K562 (cell line): ENCODE data around the gene RER1. TPM values are rescaled to one million over a fixed set of nuclear protein-coding genes. Genes with fewer than 3 reads are reported as not detected.

ENCODE experiments used
- ATAC-seq: fragments of 200-7000 bp; cut with Tn5 transposase; 3 replicates; pipeline ENCODE4 v1.9.1; 2020; ENCODE audit warnings: moderate library complexity
- BruUV-seq: library from RNA; stranded (reverse); fragments of 400-500 nt; replicated peaks from 2 replicates; lab custom pipeline; 2021; lab: Mats Ljungman, UMichigan
- CTCF ChIA-PET: fragments of 300-600 bp; formaldehyde crosslinking; extraction: SDS; loops from one replicate; lab custom pipeline; 2021; ENCODE audit warnings: low intra/inter-chr PET ratio; lab: Yijun Ruan, JAX
- POLR2A ChIA-PET: fragments of 300-600, 350-650 bp; sonication (Branson Sonifier 250); formaldehyde crosslinking; extraction: SDS; loops from one replicate; lab custom pipeline; 2021; ENCODE audit warnings: antibody characterized with exemption, inconsistent platforms; lab: Yijun Ruan, JAX
- DNase-seq, 4 experiments: peaks; one replicate each; pipeline versions ENCODE4 v3.0.0 to v3.0.0-alpha.2; 2011 to 2018; ENCODE audit warnings: low spot score in 3 of 4, mixed read lengths in 3 of 4; ENCODE audit errors: extremely low read depth in 1 of 4
- FAIRE-seq: peaks from 2 replicates; lab custom pipeline; 2011; peaks lifted over from hg19 to GRCh38; lab: Jason Lieb, UNC
- H2AFZ ChIP-seq: 2 replicates; pipeline ENCODE4 v1.6.0; 2011; ENCODE audit warnings: low read depth, low read length, control low read depth, inconsistent platforms
- H3K27ac ChIP-seq: fragments of 200-600 bp; 3 replicates; pipeline ENCODE4 v1.8.0; 2011; ENCODE audit warnings: low read depth, mild to moderate bottlenecking, control low read depth, inconsistent platforms, low read length, moderate library complexity, mixed read lengths; ENCODE audit errors: extremely low read depth
- H3K27me3 ChIP-seq, 2 experiments: fragments of 300-600 bp in 1 of 2; 2 replicates in 1 of 2; 3 replicates in 1 of 2; pipeline versions ENCODE4 v1.6.0 to v1.8.0; 2011; ENCODE audit warnings: inconsistent platforms in 2 of 2, low read length in 2 of 2, mild to moderate bottlenecking in 1 of 2, mixed read lengths in 1 of 2, moderate library complexity in 1 of 2; ENCODE audit not compliant: control insufficient read depth in 2 of 2, insufficient read depth in 2 of 2
- H3K36me3 ChIP-seq: fragments of 300-600 bp; 3 replicates; pipeline ENCODE4 v1.8.0; 2011; ENCODE audit warnings: mild to moderate bottlenecking, low read length, inconsistent platforms; ENCODE audit not compliant: control insufficient read depth, insufficient read depth
- H3K4me1 ChIP-seq, 2 experiments: fragments of 200-600 bp in 1 of 2; replicated peaks in 1 of 2; 2 replicates in 1 of 2; 3 replicates in 1 of 2; pipeline versions ENCODE4 v1.5.1 to v1.8.0; 2011; ENCODE audit warnings: inconsistent platforms in 2 of 2, low read length in 2 of 2, mild to moderate bottlenecking in 1 of 2, mixed read lengths in 1 of 2, moderate library complexity in 1 of 2; ENCODE audit not compliant: control insufficient read depth in 2 of 2, insufficient read depth in 2 of 2
- H3K4me2 ChIP-seq: 2 replicates; pipeline ENCODE4 v1.6.1; 2011; ENCODE audit warnings: low read length, control low read depth, inconsistent platforms, mixed read lengths; ENCODE audit not compliant: insufficient read depth
- H3K4me3 ChIP-seq: fragments of 200-600 bp; sonication (generic), shearing (Covaris generic); 2 replicates; pipeline ENCODE4 v1.5.1; 2016; ENCODE audit warnings: control low read depth, inconsistent platforms
- H3K79me2 ChIP-seq: fragments of 200-600 bp; 3 replicates; pipeline ENCODE4 v1.8.0; 2011; ENCODE audit warnings: low read length, inconsistent platforms; ENCODE audit not compliant: control insufficient read depth, insufficient read depth
- H3K9ac ChIP-seq, 2 experiments: 2 replicates each; pipeline versions ENCODE4 v1.6.0 to v1.6.1; 2011; ENCODE audit warnings: low read depth in 2 of 2, low read length in 2 of 2, control low read depth in 1 of 2, inconsistent platforms in 1 of 2, mild to moderate bottlenecking in 1 of 2, mixed read lengths in 1 of 2; ENCODE audit not compliant: insufficient read depth in 1 of 2
- H3K9me1 ChIP-seq: one replicate; pipeline ENCODE4 v1.6.0; 2011; ENCODE audit warnings: inconsistent platforms, mild to moderate bottlenecking, low read length, moderate library complexity; ENCODE audit not compliant: control insufficient read depth, insufficient read depth
- H3K9me3 ChIP-seq: replicated peaks from 2 replicates; pipeline ENCODE4 v1.5.1; 2011; ENCODE audit warnings: low read depth, low read length, inconsistent platforms; ENCODE audit not compliant: control insufficient read depth, insufficient read depth
- H4K20me1 ChIP-seq: replicated peaks from 2 replicates; pipeline ENCODE4 v1.6.1; 2011; ENCODE audit warnings: low read length, inconsistent platforms, mixed read lengths; ENCODE audit not compliant: control insufficient read depth, insufficient read depth
- ERF ChIP-seq: fragments of 450-650 bp; formaldehyde crosslinking; IDR thresholded peaks from 2 replicates; pipeline ENCODE4 v1.4.0; 2020; ENCODE audit warnings: mild to moderate bottlenecking, mixed read lengths
- GABPB1 ChIP-seq: sonication (generic); formaldehyde crosslinking; IDR thresholded peaks from 2 replicates; pipeline ENCODE4 v1.8.0; 2022; ENCODE audit warnings: mild to moderate bottlenecking, missing genetic modification reagents
- MTA2 ChIP-seq: fragments of 450-650 bp; IDR thresholded peaks from 2 replicates; pipeline ENCODE4 v1.6.1; 2016; ENCODE audit warnings: low read depth
- POLR2G ChIP-seq: fragments of 200-400 bp; formaldehyde crosslinking; IDR thresholded peaks from 2 replicates; pipeline ENCODE4 v1.6.1; 2017; ENCODE audit warnings: low read depth, mild to moderate bottlenecking, antibody characterized with exemption, low read length, moderate library complexity
- RBM39 ChIP-seq: fragments of 200-400 bp; formaldehyde crosslinking; optimal IDR thresholded peaks from 2 replicates; pipeline ENCODE3; 2018; ENCODE audit warnings: low read depth, low read length
- U2AF1 ChIP-seq: fragments of 200-400 bp; formaldehyde crosslinking; optimal IDR thresholded peaks from 2 replicates; pipeline ENCODE3; 2017; ENCODE audit warnings: mild to moderate bottlenecking, low read depth, low read length, moderate library complexity
- ZBED1 ChIP-seq: IDR thresholded peaks from 2 replicates; pipeline ENCODE4 v1.6.1; 2014
- ZNF263 ChIP-seq: sonication (generic); formaldehyde crosslinking; IDR thresholded peaks from 2 replicates; pipeline ENCODE4 v1.8.0; 2022; ENCODE audit warnings: mild to moderate bottlenecking, missing genetic modification reagents, borderline replicate concordance
- ZNF408 ChIP-seq: fragments of 250-450 bp; sonication (Bioruptor Pico); IDR thresholded peaks from 2 replicates; pipeline ENCODE4 v1.4.0; 2020; ENCODE audit warnings: low read depth, mild to moderate bottlenecking, moderate library complexity
- ZNF444 ChIP-seq: fragments of 250-450 bp; sonication (Bioruptor Pico); IDR thresholded peaks from 2 replicates; pipeline ENCODE4 v1.4.0; 2020; ENCODE audit warnings: mild to moderate bottlenecking, moderate library complexity
- WGBS: fragments of 100-300 bp; shearing (Covaris generic); methylation state at CpG from one replicate; pipeline ENCODE4 v1.1.6; 2016; ENCODE audit warnings: low coverage, mixed read lengths; ENCODE audit not compliant: insufficient coverage; ENCODE audit errors: missing lambda C conversion rate; 5-methylcytosine and 5-hydroxymethylcytosine counted together
- in situ Hi-C: fragments of 300-500 bp; cut with MboI; formaldehyde crosslinking; loops from 4 replicates; pipeline ENCODE4 v1.15.0; 2018; ENCODE audit warnings: inconsistent platforms, mixed read lengths
- intact Hi-C: fragments of 100-400 bp; cut with micrococcal nuclease; formaldehyde crosslinking; loops from 2 replicates; pipeline ENCODE4 v1.14.2; 2022
- polyA plus RNA-seq, 8 experiments: library from polyadenylated mRNA; depleted of rRNA in 4 of 8; stranded (reverse) in 5 of 8; unstranded in 3 of 8; fragments of >200 nt; fragmentation: Nextera tagmentation in 2 of 8; fragmentation: Illumina TruSeq in 1 of 8; extraction: Ambion mirVana in 2 of 8; extraction: Trizol in 1 of 8; gene quantifications; 2 replicates each; pipeline versions ENCODE4 v1.2.1 to v1.2.3, GENCODE V29; 2011 to 2014; ENCODE audit warnings: inconsistent platforms in 1 of 8, missing spikeins in 1 of 8
- total RNA-seq, 7 experiments: library from RNA; depleted of rRNA in 6 of 7; stranded (reverse); fragments of >200 nt in 6 of 7; fragmentation: Illumina TruSeq in 2 of 7; extraction: Trizol in 2 of 7; gene quantifications; 2 replicates each; pipeline versions ENCODE4 v1.2.1 to v1.2.3, GENCODE V29; 2011 to 2021; ENCODE audit warnings: low replicate concordance in 1 of 7
- TF ChIP-seq, protein P1 (sequence below), 2 experiments: IDR thresholded peaks; 2 replicates each; pipeline ENCODE4 v1.6.1; 2012; ENCODE audit warnings: improper control_type of control experiment in 2 of 2, low read depth in 2 of 2, low read length in 2 of 2, borderline replicate concordance in 1 of 2

RER1 gene
- total and polyA plus RNA-seq, 9 of the 15 experiments (the other 6 are each of a cell fraction or from before 2014, with no cell fraction given), result 19.6 to 354 (median 183) TPM

DNA sequence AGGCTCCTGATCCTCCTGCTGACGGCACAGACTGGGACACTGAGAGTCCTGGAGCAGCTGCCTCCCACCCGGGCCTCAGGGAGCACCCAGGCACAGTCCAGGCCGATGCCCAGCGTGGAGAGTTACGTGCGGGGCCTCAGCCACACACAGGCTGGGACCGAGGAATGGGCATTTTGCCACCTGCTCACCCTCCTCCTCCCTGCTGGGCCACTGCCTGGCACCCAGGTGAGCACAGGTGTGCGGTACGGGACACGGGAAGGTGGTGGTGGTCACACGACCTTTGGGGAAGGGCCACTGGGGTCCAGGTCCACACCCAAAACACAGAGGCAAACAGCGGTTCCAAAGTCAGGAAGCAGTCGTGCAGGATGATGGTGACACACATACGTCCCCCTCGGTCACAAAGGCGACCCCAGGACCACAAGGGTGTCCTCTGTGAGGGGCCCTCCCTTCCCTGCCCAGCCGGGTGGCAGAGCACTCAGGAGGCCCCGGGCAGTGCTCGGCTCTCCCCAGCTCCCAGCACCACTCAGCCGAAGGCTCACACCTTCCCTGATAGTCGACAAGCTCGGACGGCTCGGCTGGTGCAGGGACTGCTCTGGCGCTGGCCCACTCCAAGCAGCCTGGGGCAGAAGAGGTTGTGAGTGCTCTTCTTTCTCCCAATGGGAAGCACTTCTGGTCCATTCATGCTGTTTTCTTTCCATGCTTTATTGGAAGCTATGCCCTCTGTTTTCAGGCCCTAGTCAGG, 14.5 kb upstream of the RER1 start:
- in situ Hi-C loops (loop anchor here (10.0 kb wide), 1 partner anchor 182 kb away; the partner anchor contains the start of gene FAAP20), intact Hi-C loops (loop anchor here (10.0 kb wide), 1 partner anchor 62 kb away; no protein-coding TSS in a partner anchor)
- no peak overlapping the region for H3K4me2 ChIP-seq
- H3K4me3 ChIP-seq, result no peak overlapping the region
- no peaks in the 10 kb centered on the region for H3K9me3 ChIP-seq
- 0 out of 4 replicates have a peak overlapping the region, but pooled peaks of 1 of the 2 experiments have one; percentile 11 for H3K9ac ChIP-seq
- no peaks in the 10 kb centered on the region for H3K79me2 ChIP-seq
- ChIA-PET POLR2A (interaction anchor here (0.6 to 1.1 kb wide), 5 partner anchors 9 to 233 kb away, joined by 3 read pairs; no protein-coding TSS in a partner anchor), CTCF (no interaction called here)
- FAIRE-seq (peak; percentile 37), ATAC-seq (no peak), DNase-seq (no peak)
- H4K20me1 ChIP-seq, result peaks cover 17% of the 10 kb centered on the region
- 16% methylated on average over 25 of the region's 25 CpGs for WGBS
- peaks cover 58 to 91% of the 10 kb centered on the region in 2 experiments; a peak in 4 of 5 replicates for H3K27me3 ChIP-seq
- no peaks in the 10 kb centered on the region for H3K9me1 ChIP-seq
- H3K4me1 ChIP-seq, result peaks cover 0 to 64% of the 10 kb centered on the region in 2 experiments; a peak in 2 of 5 replicates
- no peak overlapping the region for H2AFZ ChIP-seq
- H3K27ac ChIP-seq, result no peak overlapping the region
- no peaks in the 10 kb centered on the region for H3K36me3 ChIP-seq
- BruUV-seq, result no TSS peak
- no peak for TF ChIP-seq ZNF444 (CRISPR knock-in tag)
- TF ChIP-seq ERF (CRISPR knock-in tag), result no peak
- no peak for TF ChIP-seq RBM39
- TF ChIP-seq, protein P1, sequence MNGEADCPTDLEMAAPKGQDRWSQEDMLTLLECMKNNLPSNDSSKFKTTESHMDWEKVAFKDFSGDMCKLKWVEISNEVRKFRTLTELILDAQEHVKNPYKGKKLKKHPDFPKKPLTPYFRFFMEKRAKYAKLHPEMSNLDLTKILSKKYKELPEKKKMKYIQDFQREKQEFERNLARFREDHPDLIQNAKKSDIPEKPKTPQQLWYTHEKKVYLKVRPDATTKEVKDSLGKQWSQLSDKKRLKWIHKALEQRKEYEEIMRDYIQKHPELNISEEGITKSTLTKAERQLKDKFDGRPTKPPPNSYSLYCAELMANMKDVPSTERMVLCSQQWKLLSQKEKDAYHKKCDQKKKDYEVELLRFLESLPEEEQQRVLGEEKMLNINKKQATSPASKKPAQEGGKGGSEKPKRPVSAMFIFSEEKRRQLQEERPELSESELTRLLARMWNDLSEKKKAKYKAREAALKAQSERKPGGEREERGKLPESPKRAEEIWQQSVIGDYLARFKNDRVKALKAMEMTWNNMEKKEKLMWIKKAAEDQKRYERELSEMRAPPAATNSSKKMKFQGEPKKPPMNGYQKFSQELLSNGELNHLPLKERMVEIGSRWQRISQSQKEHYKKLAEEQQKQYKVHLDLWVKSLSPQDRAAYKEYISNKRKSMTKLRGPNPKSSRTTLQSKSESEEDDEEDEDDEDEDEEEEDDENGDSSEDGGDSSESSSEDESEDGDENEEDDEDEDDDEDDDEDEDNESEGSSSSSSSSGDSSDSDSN (IDR thresholded peaks at IDR 0.05; ENCODE audit: borderline replicate concordance in 1 of 2, low read depth in 2 of 2, low read length in 2 of 2), result peak in 1 of 2 experiments; percentile 53; a peak in 1 of 4 replicates
- TF ChIP-seq MTA2, result no peak
- no peak for TF ChIP-seq ZNF408 (CRISPR knock-in tag)
- peak; percentile 50 for TF ChIP-seq POLR2G
- TF ChIP-seq U2AF1, result no peak
- TF ChIP-seq ZBED1, result no peak
- no peak for TF ChIP-seq ZNF263 (CRISPR knock-in tag)
- 0 out of 2 replicates have a peak, but pooled peaks have one; percentile 23 for TF ChIP-seq GABPB1 (CRISPR knock-in tag)
